Caco-2 (cell line): ENCODE data around the gene MARCKS. TPM values are rescaled to one million over a fixed set of nuclear protein-coding genes. Genes with fewer than 3 reads are reported as not detected.

Source experiments
- BruUV-seq: library from RNA; stranded (reverse); fragments of 400-500 nt; replicated peaks from 2 replicates; lab custom pipeline; 2021; lab: Mats Ljungman, UMichigan
- CTCF ChIA-PET: fragments of 300-600 bp; sonication (Branson Sonifier 250); formaldehyde crosslinking; loops from one replicate; lab custom pipeline; 2022; ENCODE audit warnings: antibody characterized with exemption; lab: Charles Lee
- POLR2A ChIA-PET: fragments of 300-600 bp; sonication (Branson Sonifier 250); formaldehyde crosslinking; loops from one replicate; lab custom pipeline; 2022; ENCODE audit warnings: antibody characterized with exemption; lab: Charles Lee
- DNase-seq, 2 experiments: peaks; one replicate each; pipeline versions ENCODE4 v3.0.0 to v3.0.0-alpha.2; 2020 to 2022
- H3K27me3 ChIP-seq: replicated peaks from 2 replicates; pipeline ENCODE4 v1.6.0; 2011; ENCODE audit warnings: low read length; ENCODE audit not compliant: control insufficient read depth, insufficient read depth
- H3K36me3 ChIP-seq: 2 replicates; pipeline ENCODE4 v1.5.1; 2011; ENCODE audit warnings: low read length; ENCODE audit not compliant: control insufficient read depth, insufficient read depth
- H3K4me1 ChIP-seq: fragments of 250-450 bp; sonication (Bioruptor Pico); 2 replicates; pipeline ENCODE4 v1.5.1; 2020; ENCODE audit warnings: mild to moderate bottlenecking
- H3K4me3 ChIP-seq: 2 replicates; pipeline ENCODE4 v1.5.1; 2011; ENCODE audit warnings: low read depth, mild to moderate bottlenecking, control low read depth, low read length
- H3K9me3 ChIP-seq: fragments of 250-450 bp; sonication (Bioruptor Pico); 2 replicates; pipeline ENCODE4 v1.5.1; 2020; ENCODE audit warnings: mild to moderate bottlenecking, moderate library complexity
- H3K27ac Mint-ChIP-seq: one replicate; pipeline ENCODE4 v1.8.0; 2022; ENCODE audit warnings: mixed read lengths; ENCODE audit not compliant: unreplicated experiment
- H3K27me3 Mint-ChIP-seq: one replicate; pipeline ENCODE4 v1.8.0; 2022; ENCODE audit warnings: mixed read lengths; ENCODE audit not compliant: insufficient read depth, unreplicated experiment
- H3K36me3 Mint-ChIP-seq: one replicate; pipeline ENCODE4 v1.8.0; 2022; ENCODE audit warnings: mild to moderate bottlenecking, mixed read lengths; ENCODE audit not compliant: insufficient read depth, unreplicated experiment
- H3K4me1 Mint-ChIP-seq: one replicate; pipeline ENCODE4 v1.8.0; 2022; ENCODE audit warnings: low read depth, mixed read lengths; ENCODE audit not compliant: unreplicated experiment
- H3K4me3 Mint-ChIP-seq: one replicate; pipeline ENCODE4 v1.8.0; 2022; ENCODE audit warnings: mild to moderate bottlenecking, moderate library complexity, mixed read lengths; ENCODE audit not compliant: unreplicated experiment
- H3K9me3 Mint-ChIP-seq: one replicate; pipeline ENCODE4 v1.8.0; 2022; ENCODE audit warnings: mixed read lengths; ENCODE audit not compliant: unreplicated experiment
- CTCF ChIP-seq, 2 experiments: fragments of 200-600 bp in 1 of 2; IDR thresholded peaks; 1 replicate in 1 of 2; 2 replicates in 1 of 2; pipeline versions ENCODE4 v1.5.1 to v1.8.0; 2011 to 2022; ENCODE audit warnings: antibody characterized with exemption in 1 of 2, control low read depth in 1 of 2, inconsistent platforms in 1 of 2, low read depth in 1 of 2, low read length in 1 of 2, mild to moderate bottlenecking in 1 of 2, moderate library complexity in 1 of 2; ENCODE audit not compliant: insufficient read depth in 1 of 2, severe bottlenecking in 1 of 2, unreplicated experiment in 1 of 2
- intact Hi-C: fragments of 100-400 bp; cut with micrococcal nuclease; formaldehyde crosslinking; loops from one replicate; pipeline ENCODE4 v1.10.0; 2022; ENCODE audit not compliant: unreplicated experiment
- total RNA-seq: library from RNA; stranded (reverse); gene quantifications from 2 replicates; pipeline ENCODE4 v1.2.3, GENCODE V29; 2022

MARCKS gene
- total RNA-seq, 1 experiment from 2014 or later, result 153 TPM

GRCh38 chr6:113882336-113883022, 25.3 kb downstream of the MARCKS start:
- Mint-ChIP-seq H3K9me3 (no peaks in the 10 kb centered on the region), H3K4me3 (no peak overlapping the region), H3K27me3 (no peaks in the 10 kb centered on the region), H3K36me3 (no peaks in the 10 kb centered on the region), H3K4me1 (peaks cover 8% of the 10 kb centered on the region), H3K27ac (no peak overlapping the region)
- no peaks in the 10 kb centered on the region for H3K9me3 ChIP-seq
- ChIA-PET POLR2A (no interaction called here), CTCF (no interaction called here)
- no peaks in the 10 kb centered on the region for H3K36me3 ChIP-seq
- no peak for TF ChIP-seq CTCF (IDR thresholded peaks at IDR 0.05; ENCODE audit: insufficient read depth in 1 of 2, low read depth in 1 of 2, low read length in 1 of 2, severe bottlenecking in 1 of 2, unreplicated experiment in 1 of 2)
- peaks cover 5% of the 10 kb centered on the region; the same call in 1 of the 2 replicates for H3K4me1 ChIP-seq
- H3K27me3 ChIP-seq, result no peaks in the 10 kb centered on the region
- DNase-seq, result no peak
- intact Hi-C loops, result no loop called here
- H3K4me3 ChIP-seq, result no peak overlapping the region
- no TSS peak for BruUV-seq

GRCh38 chr6:113884011-113884410, 26.9 kb downstream of the MARCKS start:
- CTCF ChIA-PET, result no interaction called here
- no peak for TF ChIP-seq CTCF (IDR thresholded peaks at IDR 0.05; ENCODE audit: insufficient read depth in 1 of 2, low read depth in 1 of 2, low read length in 1 of 2, severe bottlenecking in 1 of 2, unreplicated experiment in 1 of 2)
- intact Hi-C loops, result no loop called here
- H3K27me3 Mint-ChIP-seq, result no peaks in the 10 kb centered on the region
- no peaks in the 10 kb centered on the region for H3K9me3 Mint-ChIP-seq
- POLR2A ChIA-PET, result no interaction called here
- H3K4me3 Mint-ChIP-seq, result no peak overlapping the region
- H3K27ac Mint-ChIP-seq, result no peak overlapping the region
- Histone ChIP-seq H3K36me3 (no peaks in the 10 kb centered on the region), H3K4me1 (peaks cover 3% of the 10 kb centered on the region; the same call in 1 of the 2 replicates), H3K27me3 (no peaks in the 10 kb centered on the region), H3K4me3 (no peak overlapping the region), H3K9me3 (no peaks in the 10 kb centered on the region)
- no peaks in the 10 kb centered on the region for H3K36me3 Mint-ChIP-seq
- no peak for DNase-seq
- no TSS peak for BruUV-seq
- peaks cover 7% of the 10 kb centered on the region for H3K4me1 Mint-ChIP-seq

GRCh38 chr6:113886512-113886911, 29.4 kb downstream of the MARCKS start:
- CTCF ChIA-PET, result no interaction called here

More at GRCh38 chr6:113886512-113886911, 29.4 kb downstream of the MARCKS start:
- TF ChIP-seq CTCF (IDR thresholded peaks at IDR 0.05; ENCODE audit: insufficient read depth in 1 of 2, low read depth in 1 of 2, low read length in 1 of 2, severe bottlenecking in 1 of 2, unreplicated experiment in 1 of 2), result no peak
- Histone ChIP-seq H3K4me3 (no peak overlapping the region), H3K4me1 (no peaks in the 10 kb centered on the region), H3K9me3 (no peaks in the 10 kb centered on the region), H3K36me3 (no peaks in the 10 kb centered on the region), H3K27me3 (no peaks in the 10 kb centered on the region)
- POLR2A ChIA-PET, result no interaction called here
- no peak for DNase-seq
- Mint-ChIP-seq H3K4me3 (no peak overlapping the region), H3K9me3 (no peaks in the 10 kb centered on the region), H3K27me3 (no peaks in the 10 kb centered on the region), H3K4me1 (peaks cover 7% of the 10 kb centered on the region), H3K36me3 (no peaks in the 10 kb centered on the region), H3K27ac (no peak overlapping the region)
- intact Hi-C loops, result no loop called here
- no TSS peak for BruUV-seq
